A549 (cell line): ENCODE measurements around the gene CBFB. TPM values are rescaled to one million over a fixed set of nuclear protein-coding genes. Genes with fewer than 3 reads are reported as not detected.
"Not testable (repeated sequence)": the region's sequence is repeated elsewhere in the genome, so short reads cannot be mapped to it uniquely, and the experiment has no call there.

ENCODE experiments used
- ATAC-seq, 2 experiments: fragments of 200-7000 bp in 1 of 2; fragments of >200 bp in 1 of 2; cut with Nextera tagmentation in 1 of 2; cut with Tn5 transposase in 1 of 2; 3 replicates each; pipeline versions ENCODE4 v1.8.0 to v1.9.1; 2018 to 2020; ENCODE audit warnings: mild to moderate bottlenecking in 1 of 2, moderate library complexity in 1 of 2
- CTCF ChIA-PET: fragments of 300-600 bp; sonication (Branson Sonifier 250); formaldehyde crosslinking; extraction: SDS; loops from one replicate; lab custom pipeline; 2021; ENCODE audit warnings: antibody characterized with exemption, inconsistent platforms; lab: Yijun Ruan, JAX
- POLR2A ChIA-PET: fragments of 350-600 bp; formaldehyde crosslinking; extraction: SDS; loops from one replicate; lab custom pipeline; 2021; ENCODE audit warnings: antibody characterized with exemption, inconsistent platforms; lab: Yijun Ruan, JAX
- DNase-seq, 2 experiments: peaks; one replicate each; pipeline versions ENCODE4 v3.0.0 to v3.0.0-alpha.2; 2011 to 2016; ENCODE audit warnings: low read depth in 1 of 2, low spot score in 1 of 2
- FAIRE-seq: peaks from 2 replicates; lab custom pipeline; 2011; peaks lifted over from hg19 to GRCh38; lab: Jason Lieb, UNC
- H3K27ac ChIP-seq, 2 experiments: fragments of >200 bp; sonication (Bioruptor Twin); formaldehyde crosslinking; 3 replicates each; pipeline ENCODE4 v1.5.1; 2016 to 2017
- H3K4me1 ChIP-seq: fragments of >200 bp; sonication (Bioruptor Twin); formaldehyde crosslinking; 3 replicates; pipeline ENCODE4 v1.6.1; 2016
- H3K4me2 ChIP-seq: fragments of >200 bp; sonication (Bioruptor Twin); formaldehyde crosslinking; 3 replicates; pipeline ENCODE4 v1.6.1; 2016
- H3K4me3 ChIP-seq: fragments of >200 bp; sonication (Bioruptor Twin); formaldehyde crosslinking; 3 replicates; pipeline ENCODE4 v1.5.1; 2016
- H3K9me3 ChIP-seq: fragments of >200 bp; sonication (Bioruptor Twin); formaldehyde crosslinking; 3 replicates; pipeline ENCODE4 v1.6.1; 2016
- BHLHE40 ChIP-seq: IDR thresholded peaks from 2 replicates; pipeline ENCODE4 v1.6.1; 2012; ENCODE audit warnings: low read depth, low read length, inconsistent platforms
- CBX2 ChIP-seq: fragments of 200-600 bp; sonication (generic); IDR thresholded peaks from 2 replicates; pipeline ENCODE4 v1.6.1; 2016; ENCODE audit warnings: low read depth, mild to moderate bottlenecking, borderline replicate concordance
- CBX8 ChIP-seq: fragments of 200-600 bp; sonication (generic); IDR thresholded peaks from 2 replicates; pipeline ENCODE4 v1.6.1; 2016
- CEBPB ChIP-seq, 2 experiments: fragments of >200 bp in 1 of 2; sonication (Bioruptor Twin) in 1 of 2; formaldehyde crosslinking in 1 of 2; IDR thresholded peaks; 2 replicates each; pipeline ENCODE4 v1.6.1; 2012 to 2016
- CHD4 ChIP-seq: fragments of 200-600 bp; sonication (generic); IDR thresholded peaks from 2 replicates; pipeline ENCODE4 v1.6.1; 2016; ENCODE audit warnings: antibody characterized with exemption, mild to moderate bottlenecking, borderline replicate concordance
- EHF ChIP-seq: fragments of 250-450 bp; sonication (Bioruptor Pico); IDR thresholded peaks from 2 replicates; pipeline ENCODE4 v1.5.0; 2020; ENCODE audit warnings: mild to moderate bottlenecking
- EP300 ChIP-seq, 2 experiments: fragments of >200 bp; sonication (Bioruptor Twin); formaldehyde crosslinking; IDR thresholded peaks; 2 replicates in 1 of 2; 3 replicates in 1 of 2; pipeline ENCODE4 v1.6.1; 2016 to 2017
- ESRRA ChIP-seq: fragments of 150-350 bp; IDR thresholded peaks from 2 replicates; pipeline ENCODE4 v1.6.1; 2014; ENCODE audit warnings: mild to moderate bottlenecking, low read length, borderline replicate concordance
- FOSB ChIP-seq: fragments of 250-450 bp; sonication (Bioruptor Pico); IDR thresholded peaks from 2 replicates; pipeline ENCODE4 v1.5.0; 2020; ENCODE audit warnings: mild to moderate bottlenecking, moderate library complexity
- FOSL2 ChIP-seq, 2 experiments: fragments of 450-650 bp in 1 of 2; fragments of >200 bp in 1 of 2; sonication (Bioruptor Twin) in 1 of 2; formaldehyde crosslinking; IDR thresholded peaks; 2 replicates each; pipeline versions ENCODE4 v1.5.0 to v1.6.1; 2016 to 2020; ENCODE audit warnings: mild to moderate bottlenecking in 1 of 2, moderate library complexity in 1 of 2
- GATA3 ChIP-seq: IDR thresholded peaks from 2 replicates; pipeline ENCODE4 v1.6.1; 2012; ENCODE audit warnings: borderline replicate concordance
- HDAC2 ChIP-seq: fragments of 200-600 bp; sonication (generic); IDR thresholded peaks from 2 replicates; pipeline ENCODE4 v1.6.1; 2016
- HOXA7 ChIP-seq: fragments of 250-450 bp; sonication (Bioruptor Pico); IDR thresholded peaks from 2 replicates; pipeline ENCODE4 v1.5.0; 2020; ENCODE audit warnings: mild to moderate bottlenecking, moderate library complexity
- HOXB13 ChIP-seq: fragments of 250-450 bp; sonication (Bioruptor Pico); IDR thresholded peaks from 2 replicates; pipeline ENCODE4 v1.5.0; 2020; ENCODE audit warnings: low read depth, mild to moderate bottlenecking, moderate library complexity
- HOXB5 ChIP-seq: fragments of 250-450 bp; sonication (Bioruptor Pico); IDR thresholded peaks from 2 replicates; pipeline ENCODE4 v1.5.0; 2020; ENCODE audit warnings: mild to moderate bottlenecking, moderate library complexity
- JUN ChIP-seq, 2 experiments: fragments of >200 bp; sonication (Bioruptor Twin); formaldehyde crosslinking; IDR thresholded peaks; 2 replicates in 1 of 2; 3 replicates in 1 of 2; pipeline ENCODE4 v1.6.1; 2016 to 2017
- MAFK ChIP-seq: fragments of 450-650 bp; IDR thresholded peaks from 2 replicates; pipeline ENCODE4 v1.6.1; 2014; ENCODE audit not compliant: partially characterized antibody
- MYC ChIP-seq: IDR thresholded peaks from 2 replicates; pipeline ENCODE4 v1.6.1; 2012; ENCODE audit warnings: mild to moderate bottlenecking, inconsistent platforms, low read length, improper control_type of control experiment, borderline replicate concordance
- NPAS2 ChIP-seq: fragments of 250-450 bp; sonication (Bioruptor Pico); IDR thresholded peaks from 2 replicates; pipeline ENCODE4 v1.8.0; 2022; ENCODE audit warnings: mild to moderate bottlenecking, moderate library complexity, borderline replicate concordance
- PHF8 ChIP-seq: fragments of 200-600 bp; sonication (generic); IDR thresholded peaks from 2 replicates; pipeline ENCODE4 v1.6.1; 2016; ENCODE audit warnings: low read depth, mild to moderate bottlenecking, antibody characterized with exemption, moderate library complexity, borderline replicate concordance
- RAD21 ChIP-seq, 2 experiments: fragments of >200 bp in 1 of 2; sonication (Bioruptor Twin) in 1 of 2; formaldehyde crosslinking in 1 of 2; IDR thresholded peaks in 1 of 2; conservative IDR thresholded peaks in 1 of 2; 2 replicates in 1 of 2; 3 replicates in 1 of 2; pipeline ENCODE4 v1.6.1; 2012 to 2018; ENCODE audit warnings: inconsistent platforms in 1 of 2
- RFX5 ChIP-seq: fragments of 450-650 bp; IDR thresholded peaks from 2 replicates; pipeline ENCODE4 v1.7.1; 2014; ENCODE audit warnings: antibody characterized with exemption, mild to moderate bottlenecking, moderate library complexity
- SMC3 ChIP-seq: fragments of >200 bp; sonication (Bioruptor Twin); formaldehyde crosslinking; IDR thresholded peaks from 3 replicates; pipeline ENCODE4 v1.6.1; 2018; ENCODE audit warnings: inconsistent platforms
- TFCP2L1 ChIP-seq: fragments of 250-450 bp; sonication (Bioruptor Pico); IDR thresholded peaks from 2 replicates; pipeline ENCODE4 v1.5.0; 2021; ENCODE audit warnings: mild to moderate bottlenecking
- TP53 ChIP-seq: fragments of 250-450 bp; sonication (Bioruptor Pico); IDR thresholded peaks from 2 replicates; pipeline ENCODE4 v1.5.0; 2021; ENCODE audit warnings: mild to moderate bottlenecking, moderate library complexity
- ZFP36 ChIP-seq: fragments of 450-650 bp; IDR thresholded peaks from 2 replicates; pipeline ENCODE4 v1.6.1; 2014; ENCODE audit warnings: borderline replicate concordance; ENCODE audit not compliant: partially characterized antibody
- ZSCAN20 ChIP-seq: fragments of 250-450 bp; sonication (Bioruptor Pico); IDR thresholded peaks from 2 replicates; pipeline ENCODE4 v1.8.0; 2022; ENCODE audit warnings: mild to moderate bottlenecking, moderate library complexity
- WGBS: methylation state at CpG from one replicate; pipeline ENCODE4 v1.1.6; 2017; ENCODE audit errors: missing lambda C conversion rate; 5-methylcytosine and 5-hydroxymethylcytosine counted together
- polyA plus RNA-seq, 4 experiments: library from polyadenylated mRNA; depleted of rRNA in 3 of 4; stranded (reverse); fragments of >200 nt; fragmentation: RNase III in 1 of 4; extraction: RNeasy Plus Mini Kit Qiagen cat#74134 plus additional on column Dnase treatment in 1 of 4; gene quantifications; 2 replicates in 3 of 4; 3 replicates in 1 of 4; pipeline ENCODE4 v1.2.3, GENCODE V29; 2011 to 2017
- TF ChIP-seq, protein P1 (sequence below): fragments of >200 bp; sonication (Bioruptor Twin); formaldehyde crosslinking; IDR thresholded peaks from 3 replicates; pipeline ENCODE4 v1.6.1; 2016
- TF ChIP-seq, protein P2 (sequence below): IDR thresholded peaks from 2 replicates; pipeline ENCODE4 v1.6.1; 2012; ENCODE audit warnings: low read depth, borderline replicate concordance

CBFB gene
- polyA plus RNA-seq, 2 of the 4 experiments (the other 2 are of a cell fraction) = 27.7 to 61.3 TPM

DNA sequence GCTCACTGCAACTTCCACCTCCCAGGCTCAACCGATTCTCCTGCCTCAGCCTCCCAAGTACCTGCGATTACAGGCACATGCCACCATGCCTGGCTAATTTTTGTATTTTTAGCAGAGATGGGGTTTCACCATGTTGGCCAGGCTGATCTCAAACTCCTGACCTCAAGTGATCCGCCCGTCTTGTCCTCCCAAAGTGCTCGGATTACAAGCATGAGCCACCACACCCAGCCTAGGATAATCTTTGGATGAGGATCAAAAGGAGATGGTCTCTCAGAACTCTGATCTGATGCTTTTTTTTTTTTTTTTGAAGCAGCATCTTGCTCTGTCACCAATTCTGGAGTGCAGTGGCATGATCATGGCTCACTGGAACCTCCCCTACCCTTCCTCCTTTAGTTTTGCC is 93.8 kb downstream of the CBFB start:
- WGBS = 90% methylated on average over 5 of the region's 5 CpGs
- FAIRE-seq, POLR2A ChIA-PET: not testable (repeated sequence)

DNA sequence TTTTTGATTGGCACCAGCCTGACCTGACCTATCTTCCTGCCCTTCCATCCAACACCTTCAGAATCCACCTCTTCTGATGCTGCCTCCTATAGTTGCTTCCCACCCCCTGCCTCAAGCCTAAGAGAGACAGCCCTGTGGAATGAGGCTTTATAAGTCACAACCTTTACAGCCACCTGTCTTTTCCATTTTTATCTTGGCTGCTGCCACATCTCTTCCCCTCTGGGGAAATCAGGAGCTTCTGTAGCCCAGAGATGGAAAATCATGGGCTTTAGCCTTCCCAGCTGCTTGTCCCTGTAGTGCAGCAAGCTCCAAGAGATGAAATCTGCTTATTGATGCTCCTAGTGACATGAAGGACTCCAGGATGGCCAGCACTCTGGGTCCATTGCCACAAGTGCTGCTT is 99.5 kb downstream of the CBFB start:
- TF ChIP-seq JUN (IDR thresholded peaks at IDR 0.05) (no peak), FOSL2 (IDR thresholded peaks at IDR 0.05) (no peak), FOSL2 (CRISPR knock-in tag; IDR thresholded peaks at IDR 0.05) (no peak), CBX2 (no peak), CHD4 (no peak), PHF8 (no peak), HOXB13 (CRISPR knock-in tag) (no peak), EHF (CRISPR knock-in tag) (no peak), NPAS2 (CRISPR knock-in tag) (no peak), ZFP36 (no peak), SMC3 (no peak)
- TF ChIP-seq, protein P1, sequence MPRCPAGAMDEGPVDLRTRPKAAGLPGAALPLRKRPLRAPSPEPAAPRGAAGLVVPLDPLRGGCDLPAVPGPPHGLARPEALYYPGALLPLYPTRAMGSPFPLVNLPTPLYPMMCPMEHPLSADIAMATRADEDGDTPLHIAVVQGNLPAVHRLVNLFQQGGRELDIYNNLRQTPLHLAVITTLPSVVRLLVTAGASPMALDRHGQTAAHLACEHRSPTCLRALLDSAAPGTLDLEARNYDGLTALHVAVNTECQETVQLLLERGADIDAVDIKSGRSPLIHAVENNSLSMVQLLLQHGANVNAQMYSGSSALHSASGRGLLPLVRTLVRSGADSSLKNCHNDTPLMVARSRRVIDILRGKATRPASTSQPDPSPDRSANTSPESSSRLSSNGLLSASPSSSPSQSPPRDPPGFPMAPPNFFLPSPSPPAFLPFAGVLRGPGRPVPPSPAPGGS = no peak
- ChIA-PET CTCF (interaction anchor here (1.1 to 3.6 kb wide), 7 partner anchors 13 to 152 kb away, joined by 3 to 18 read pairs (median 5); no protein-coding TSS in a partner anchor), POLR2A (no interaction called here)
- Histone ChIP-seq H3K9me3 (no peaks in the 10 kb centered on the region), H3K4me3 (no peak overlapping the region), H3K27ac (no peak overlapping the region), H3K4me1 (no peaks in the 10 kb centered on the region), H3K4me2 (no peak overlapping the region)
- ATAC-seq (no peak), FAIRE-seq (no peak), DNase-seq (no peak)

More for the DNA sequence above, 93.8 kb downstream of the CBFB start:
- not testable (repeated sequence) for ATAC-seq, H3K4me1 ChIP-seq, H3K27ac ChIP-seq, H3K4me2 ChIP-seq, H3K9me3 ChIP-seq, DNase-seq, H3K4me3 ChIP-seq
- CTCF ChIA-PET = interaction anchor here (1.0 kb wide), 1 partner anchor 40 kb away, joined by 5 read pairs; no protein-coding TSS in a partner anchor

DNA sequence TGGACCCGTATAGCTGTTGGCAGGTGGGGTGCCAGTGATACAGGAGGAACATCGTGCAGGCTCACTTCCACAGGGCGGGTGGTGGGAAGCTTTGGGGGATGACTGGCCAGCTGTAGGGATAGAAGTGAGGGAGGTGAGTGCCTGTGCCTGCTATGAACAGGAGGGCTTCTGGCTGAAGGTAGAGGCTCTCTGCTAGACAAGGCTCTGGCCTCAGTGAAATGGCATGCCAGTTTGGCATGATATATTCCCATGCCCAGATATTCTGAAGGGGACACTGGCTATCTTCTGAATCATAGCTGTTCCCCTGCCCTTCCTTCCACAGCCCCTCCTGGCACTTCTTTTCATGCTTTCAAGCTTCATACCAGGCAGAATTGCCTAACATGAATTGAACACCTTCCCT is 99.9 kb downstream of the CBFB start:
- 77% methylated on average over 3 of the region's 3 CpGs for WGBS
- CTCF ChIA-PET = interaction anchor here (0.9 to 3.6 kb wide), 7 partner anchors 10 to 152 kb away, joined by 3 to 18 read pairs (median 5); no protein-coding TSS in a partner anchor

DNA sequence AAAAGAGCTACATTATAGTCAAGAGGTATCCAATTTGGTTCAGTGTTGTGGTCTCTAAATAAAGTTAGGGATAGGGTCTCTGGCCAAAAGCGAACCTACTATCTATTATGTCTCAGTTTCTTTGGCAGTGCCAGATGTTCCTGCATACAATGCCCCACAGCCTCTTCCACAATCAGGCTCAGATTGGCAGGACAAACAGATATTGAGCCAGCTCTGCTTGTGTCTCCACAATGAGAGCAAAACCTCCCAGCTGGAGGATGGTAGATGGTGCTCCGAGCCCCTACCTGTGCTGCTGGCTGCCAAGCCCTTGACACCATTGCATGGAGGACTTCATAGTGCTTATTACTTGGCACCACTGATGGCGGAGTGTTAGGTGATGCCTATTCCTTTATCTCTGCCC is 100.5 kb downstream of the CBFB start:
- TF ChIP-seq CBX8 (no peak), TFCP2L1 (CRISPR knock-in tag) (no peak), RAD21 (conservative IDR thresholded peaks at IDR 0.05 in 1 of 2, IDR thresholded peaks at IDR 0.05 in 1 of 2) (no peak), TP53 (CRISPR knock-in tag) (no peak), HOXB13 (CRISPR knock-in tag) (no peak), HOXA7 (CRISPR knock-in tag) (no peak), FOSB (CRISPR knock-in tag) (no peak), NPAS2 (CRISPR knock-in tag) (no peak), CHD4 (no peak), MAFK (no peak), EP300 (IDR thresholded peaks at IDR 0.05) (no peak), ZSCAN20 (CRISPR knock-in tag) (no peak), ESRRA (no peak), HDAC2 (no peak)
- TF ChIP-seq, protein P1 = no peak
- TF ChIP-seq, protein P2, sequence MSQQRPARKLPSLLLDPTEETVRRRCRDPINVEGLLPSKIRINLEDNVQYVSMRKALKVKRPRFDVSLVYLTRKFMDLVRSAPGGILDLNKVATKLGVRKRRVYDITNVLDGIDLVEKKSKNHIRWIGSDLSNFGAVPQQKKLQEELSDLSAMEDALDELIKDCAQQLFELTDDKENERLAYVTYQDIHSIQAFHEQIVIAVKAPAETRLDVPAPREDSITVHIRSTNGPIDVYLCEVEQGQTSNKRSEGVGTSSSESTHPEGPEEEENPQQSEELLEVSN = no peak
- no peak for DNase-seq
- 97% methylated on average over 3 of the region's 3 CpGs for WGBS
- Histone ChIP-seq H3K4me2 (no peak overlapping the region), H3K4me3 (no peak overlapping the region), H3K9me3 (no peaks in the 10 kb centered on the region), H3K27ac (no peak overlapping the region), H3K4me1 (no peaks in the 10 kb centered on the region)
- ATAC-seq = no peak; a peak in 1 of 6 replicates
- FAIRE-seq = no peak
- ChIA-PET POLR2A (no interaction called here), CTCF (interaction anchor here (0.9 to 3.6 kb wide), 8 partner anchors 10 to 153 kb away, joined by 3 to 18 read pairs (median 4); partner anchors contain the start of gene B3GNT9)

More for the DNA sequence above, 99.9 kb downstream of the CBFB start:
- TF ChIP-seq GATA3 (no peak), CEBPB (IDR thresholded peaks at IDR 0.05) (no peak), HOXA7 (CRISPR knock-in tag) (no peak), HOXB5 (CRISPR knock-in tag) (no peak), RFX5 (no peak), BHLHE40 (no peak), SMC3 (no peak), CBX2 (no peak), ZSCAN20 (CRISPR knock-in tag) (no peak), MYC (no peak)
- TF ChIP-seq, all 56 proteins: peak for 0
- DNase-seq (no peak), FAIRE-seq (no peak), ATAC-seq (no peak)
- Histone ChIP-seq H3K4me3 (no peak overlapping the region), H3K9me3 (no peaks in the 10 kb centered on the region), H3K4me1 (no peaks in the 10 kb centered on the region), H3K27ac (no peak overlapping the region), H3K4me2 (no peak overlapping the region)
- POLR2A ChIA-PET = no interaction called here
